Testis (tissue), 2 donors: ENCODE measurements around the gene TMEM106C.

ENCODE experiments used
- POLR2A ChIP-seq: fragments of 450-650 bp; IDR thresholded peaks from one replicate; pipeline ENCODE4 v1.6.1; 2017; ENCODE audit warnings: antibody characterized with exemption, mild to moderate bottlenecking, moderate library complexity
- TF ChIP-seq, protein P1 (sequence below), 3 experiments: fragments of 450-650 bp in 2 of 3; fragments of 200-600 bp in 1 of 3; sonication (generic) in 1 of 3; IDR thresholded peaks; one replicate each; pipeline ENCODE4 v1.5.1; 2016 to 2019; ENCODE audit warnings: antibody characterized with exemption in 3 of 3, mild to moderate bottlenecking in 2 of 3, moderate library complexity in 1 of 3

GRCh38 chr12:47939009-47939601 is 24.3 kb upstream of the TMEM106C start:
- TF ChIP-seq, protein P1, sequence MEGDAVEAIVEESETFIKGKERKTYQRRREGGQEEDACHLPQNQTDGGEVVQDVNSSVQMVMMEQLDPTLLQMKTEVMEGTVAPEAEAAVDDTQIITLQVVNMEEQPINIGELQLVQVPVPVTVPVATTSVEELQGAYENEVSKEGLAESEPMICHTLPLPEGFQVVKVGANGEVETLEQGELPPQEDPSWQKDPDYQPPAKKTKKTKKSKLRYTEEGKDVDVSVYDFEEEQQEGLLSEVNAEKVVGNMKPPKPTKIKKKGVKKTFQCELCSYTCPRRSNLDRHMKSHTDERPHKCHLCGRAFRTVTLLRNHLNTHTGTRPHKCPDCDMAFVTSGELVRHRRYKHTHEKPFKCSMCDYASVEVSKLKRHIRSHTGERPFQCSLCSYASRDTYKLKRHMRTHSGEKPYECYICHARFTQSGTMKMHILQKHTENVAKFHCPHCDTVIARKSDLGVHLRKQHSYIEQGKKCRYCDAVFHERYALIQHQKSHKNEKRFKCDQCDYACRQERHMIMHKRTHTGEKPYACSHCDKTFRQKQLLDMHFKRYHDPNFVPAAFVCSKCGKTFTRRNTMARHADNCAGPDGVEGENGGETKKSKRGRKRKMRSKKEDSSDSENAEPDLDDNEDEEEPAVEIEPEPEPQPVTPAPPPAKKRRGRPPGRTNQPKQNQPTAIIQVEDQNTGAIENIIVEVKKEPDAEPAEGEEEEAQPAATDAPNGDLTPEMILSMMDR (IDR thresholded peaks at IDR 0.05): no peak
- no peak for TF ChIP-seq POLR2A
